NCI-H345 treated with DMSO at 0.1 percent for 48 hours (cell line): ENCODE results near the gene GGNBP2.
"Not testable (repeated sequence)": the region's sequence is repeated elsewhere in the genome, so short reads cannot be mapped to it uniquely, and the experiment has no call there.

Experiments
- DNase-seq: peaks from one replicate; lab custom pipeline; 2025; ENCODE audit not compliant: unreplicated experiment; lab: John Stamatoyannopoulos, UW

Gene GGNBP2

GRCh38 chr17:36544307-36545076, at the start of gene GGNBP2:
Gene GGNBP2, plus strand, starts transcription at chr17:36544919. Its CDS starts 806 bp downstream, at chr17:36545725.
- peak; percentile 82 for DNase-seq

GRCh38 chr17:36495076-36495578, 49.6 kb upstream of the GGNBP2 start:
- DNase-seq = no peak

GRCh38 chr17:36496018-36496789, 48.5 kb upstream of the GGNBP2 start:
- no peak for DNase-seq

- no peak for DNase-seq
Observed at GRCh38 chr17:36498155-36498554, 46.6 kb upstream of the GGNBP2 start.

- DNase-seq = no peak
Observed at GRCh38 chr17:36498560-36499300, 46.0 kb upstream of the GGNBP2 start.

- DNase-seq = no peak
Observed at GRCh38 chr17:36500745-36501225, 43.9 kb upstream of the GGNBP2 start.

- DNase-seq = no peak
Observed at GRCh38 chr17:36501351-36501750, 43.4 kb upstream of the GGNBP2 start.

- no peak for DNase-seq
Observed at GRCh38 chr17:36501963-36502362, 42.8 kb upstream of the GGNBP2 start.

GRCh38 chr17:36503456-36504155, 41.1 kb upstream of the GGNBP2 start:
- DNase-seq = no peak

- DNase-seq = no peak
Observed at GRCh38 chr17:36504156-36504545, 40.6 kb upstream of the GGNBP2 start.

GRCh38 chr17:36505171-36505570, 39.5 kb upstream of the GGNBP2 start:
- no peak for DNase-seq

- DNase-seq = no peak
Observed at GRCh38 chr17:36506249-36506826, 38.4 kb upstream of the GGNBP2 start.

- no peak for DNase-seq
Observed at GRCh38 chr17:36506831-36507230, 37.9 kb upstream of the GGNBP2 start.

GRCh38 chr17:36507266-36507665, 37.5 kb upstream of the GGNBP2 start:
- DNase-seq = no peak

- DNase-seq = not testable (repeated sequence)
Observed at GRCh38 chr17:36508439-36508838, 36.3 kb upstream of the GGNBP2 start.

GRCh38 chr17:36509272-36509985, 35.3 kb upstream of the GGNBP2 start:
- no peak for DNase-seq

- DNase-seq = no peak
Observed at GRCh38 chr17:36510636-36511035, 34.1 kb upstream of the GGNBP2 start.

- no peak for DNase-seq
Observed at GRCh38 chr17:36511216-36511615, 33.5 kb upstream of the GGNBP2 start.

- DNase-seq = no peak
Observed at GRCh38 chr17:36512641-36513040, 32.1 kb upstream of the GGNBP2 start.

- DNase-seq = no peak
Observed at GRCh38 chr17:36514856-36515255, 29.9 kb upstream of the GGNBP2 start.
